ENCODE data around the gene MRPS22.

Gene MRPS22

GRCh38 chr3:139339219-139339906, 4.5 kb upstream of the MRPS22 start:
- no peak overlapping the region for H3K4me3 ChIP-seq (ENCODE audit: low read depth, low read length)
- TF ChIP-seq CTCF (IDR thresholded peaks at IDR 0.05; ENCODE audit: low read depth, low read length) = no peak

GRCh38 chr3:139340784-139341183, 3.0 kb upstream of the MRPS22 start:
- no peak overlapping the region for H3K4me3 ChIP-seq (ENCODE audit: low read depth, low read length)
- no peak for TF ChIP-seq CTCF (IDR thresholded peaks at IDR 0.05; ENCODE audit: low read depth, low read length)

GRCh38 chr3:139342054-139342453, 1.8 kb upstream of the MRPS22 start:
- H3K4me3 ChIP-seq (ENCODE audit: low read depth, low read length) = no peak overlapping the region
- TF ChIP-seq CTCF (IDR thresholded peaks at IDR 0.05; ENCODE audit: low read depth, low read length) = no peak

GRCh38 chr3:139346771-139347170, 3.0 kb downstream of the MRPS22 start:
- no peak overlapping the region for H3K4me3 ChIP-seq (ENCODE audit: low read depth, low read length)
- no peak for TF ChIP-seq CTCF (IDR thresholded peaks at IDR 0.05; ENCODE audit: low read depth, low read length)

- TF ChIP-seq CTCF (IDR thresholded peaks at IDR 0.05; ENCODE audit: low read depth, low read length) = peak; percentile 79
- no peak overlapping the region for H3K4me3 ChIP-seq (ENCODE audit: low read depth, low read length)
Measured at GRCh38 chr3:139353920-139354556, 10.2 kb downstream of the MRPS22 start.

GRCh38 chr3:139354661-139355060, 10.8 kb downstream of the MRPS22 start:
- H3K4me3 ChIP-seq (ENCODE audit: low read depth, low read length) = no peak overlapping the region
- no peak for TF ChIP-seq CTCF (IDR thresholded peaks at IDR 0.05; ENCODE audit: low read depth, low read length)

GRCh38 chr3:139355476-139355875, 11.7 kb downstream of the MRPS22 start:
- H3K4me3 ChIP-seq (ENCODE audit: low read depth, low read length) = no peak overlapping the region
- no peak for TF ChIP-seq CTCF (IDR thresholded peaks at IDR 0.05; ENCODE audit: low read depth, low read length)
